ENCODE measurements around the gene FGFR3. TPM values are rescaled to one million over a fixed set of nuclear protein-coding genes. Genes with fewer than 3 reads are reported as not detected.
A peak's percentile ranks its signal among the peaks of the same experiment; 100 is the strongest.

The FGFR3 gene
- total RNA-seq, 2 donors from 2014 or later: 0.12 TPM; not detected in 1

DNA sequence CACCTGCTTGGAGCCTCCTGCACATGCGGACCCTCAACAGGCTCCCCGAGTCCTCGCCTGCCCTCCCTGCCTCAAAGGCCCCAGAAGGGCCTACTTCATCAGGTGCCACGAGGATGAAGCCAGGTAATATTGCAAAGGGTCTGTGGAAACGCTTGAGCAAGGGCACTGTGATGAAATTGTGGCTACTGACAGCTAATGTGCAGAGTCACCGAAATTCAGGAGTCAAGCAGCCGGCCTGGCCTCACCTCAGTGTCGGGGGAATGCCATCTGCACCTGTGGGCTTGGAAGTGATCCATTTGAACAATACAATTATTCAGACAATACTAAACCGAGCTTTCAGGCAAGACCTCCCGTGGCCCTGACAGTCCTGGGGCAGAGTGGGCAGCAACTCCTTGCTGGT is 3.1 kb upstream of the FGFR3 start:
- ATAC-seq: no peak
- H3K9me3 Mint-ChIP-seq: no peaks in the 10 kb centered on the region
- no peaks in the 10 kb centered on the region for H3K36me3 Mint-ChIP-seq
- H3K27ac Mint-ChIP-seq: no peak overlapping the region
- DNase-seq (ENCODE audit: low spot score in 2 of 2): no peak

- Mint-ChIP-seq H3K9me3 (no peaks in the 10 kb centered on the region), H3K36me3 (no peaks in the 10 kb centered on the region), H3K27ac (no peak overlapping the region)
- no peak for ATAC-seq
- DNase-seq (ENCODE audit: low spot score in 2 of 2): no peak
Observed at GRCh38 chr4:1792158-1792831, 798 bp upstream of the FGFR3 start.

DNA sequence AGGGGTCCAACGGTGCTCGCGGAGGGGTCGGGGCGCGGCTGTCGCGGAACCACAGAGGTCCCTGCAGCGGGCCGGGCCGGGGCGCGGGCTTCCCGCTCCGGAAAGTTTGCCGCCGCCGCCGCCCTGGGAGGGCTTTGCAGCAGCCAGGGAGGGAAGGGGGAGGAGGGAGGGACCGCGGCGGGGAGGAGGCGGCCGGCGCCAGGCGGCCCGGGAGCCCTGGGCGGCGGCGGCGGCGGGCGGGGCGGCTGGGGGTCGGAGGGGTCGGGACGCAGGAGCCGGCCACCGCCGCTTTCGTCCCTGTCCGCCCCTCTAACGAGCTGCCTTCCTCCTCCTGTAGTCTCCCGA is 375 bp downstream of the FGFR3 start:
- Mint-ChIP-seq H3K27ac (no peak overlapping the region), H3K36me3 (no peaks in the 10 kb centered on the region), H3K9me3 (no peaks in the 10 kb centered on the region)
- ATAC-seq (peak; percentile 23 to 66), DNase-seq (ENCODE audit: low spot score in 2 of 2) (peak in 1 of 2 donors; percentile 50)

- DNase-seq (ENCODE audit: low spot score in 2 of 2) (no peak), ATAC-seq (no peak)
- no peaks in the 10 kb centered on the region for H3K9me3 Mint-ChIP-seq
- H3K27ac Mint-ChIP-seq: no peak overlapping the region
- H3K36me3 Mint-ChIP-seq: no peaks in the 10 kb centered on the region
Observed at GRCh38 chr4:1793940-1794808, 1.1 kb downstream of the FGFR3 start.

DNA sequence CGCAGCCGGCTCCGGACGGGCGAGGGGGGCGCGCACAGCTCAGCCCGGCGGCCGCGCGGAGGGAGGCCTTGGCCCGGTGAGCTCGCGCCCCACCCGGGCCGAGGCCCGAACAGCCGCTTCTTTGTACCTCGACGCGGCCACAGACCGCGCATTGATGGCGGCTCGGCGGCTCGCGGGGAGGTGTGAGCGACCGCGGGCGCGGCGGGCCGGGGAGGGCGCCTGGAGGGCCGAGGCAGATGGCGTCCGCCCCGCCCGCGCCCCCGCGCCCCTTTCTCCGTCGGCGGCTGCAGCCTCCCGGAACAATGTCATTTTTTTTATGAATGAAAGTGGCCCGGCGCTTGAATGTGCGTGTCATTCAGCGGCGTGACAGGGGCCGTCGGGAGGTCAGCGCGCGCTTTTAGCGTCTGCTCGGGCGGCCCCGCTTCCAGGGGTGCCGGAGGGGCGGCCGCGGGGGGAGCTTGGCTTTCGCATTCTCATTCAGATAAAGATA is 1.8 kb downstream of the FGFR3 start:
- DNase-seq (ENCODE audit: low spot score in 2 of 2) (no peak), ATAC-seq (no peak)
- Mint-ChIP-seq H3K27ac (no peak overlapping the region), H3K36me3 (no peaks in the 10 kb centered on the region), H3K9me3 (no peaks in the 10 kb centered on the region)

DNA sequence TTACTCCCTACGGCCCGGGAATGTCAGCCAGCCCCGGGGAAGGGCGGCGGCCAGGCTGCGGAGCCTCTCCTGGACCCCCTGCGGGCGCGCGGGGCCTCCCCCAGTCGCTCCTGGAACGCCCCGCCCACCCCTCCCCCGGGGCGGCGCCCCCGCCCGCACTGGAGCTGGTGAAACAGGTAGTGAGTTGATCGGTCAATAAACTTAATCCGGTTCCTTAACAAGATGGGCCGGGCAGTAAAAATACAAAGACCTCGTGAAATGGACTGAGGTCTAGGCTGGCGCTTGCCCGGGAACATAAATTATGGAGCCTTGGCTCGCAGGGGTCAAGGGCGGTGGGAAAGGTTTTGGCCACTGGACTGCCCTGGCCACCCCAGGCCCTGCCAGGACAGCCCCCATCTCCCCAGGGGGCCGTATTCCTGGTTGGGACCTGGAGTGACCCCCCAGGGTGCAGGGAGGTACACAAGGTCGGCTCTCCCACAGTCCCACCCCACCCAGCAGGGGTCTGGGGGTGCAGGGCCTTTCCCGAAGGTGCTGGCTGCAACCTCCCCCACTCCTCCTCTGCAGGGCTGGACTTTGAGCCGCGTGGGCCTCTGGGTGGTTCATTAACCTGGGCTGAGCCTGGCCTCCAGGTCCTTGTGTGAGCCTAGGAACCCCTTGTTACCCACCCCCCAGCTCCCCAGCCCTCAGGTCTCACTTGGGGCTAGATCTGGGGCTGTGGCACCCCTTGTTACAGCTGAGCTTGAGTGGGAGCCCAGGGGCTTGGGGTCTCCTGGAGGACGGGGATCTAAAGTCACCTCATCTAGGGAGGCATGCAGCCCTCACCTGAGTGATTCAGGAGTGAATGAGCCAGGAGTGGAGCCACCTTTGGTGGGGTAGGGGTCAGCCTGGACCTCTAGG is 2.5 kb downstream of the FGFR3 start:
- Mint-ChIP-seq H3K9me3 (no peaks in the 10 kb centered on the region), H3K36me3 (no peaks in the 10 kb centered on the region), H3K27ac (no peak overlapping the region)
- DNase-seq (ENCODE audit: low spot score in 2 of 2): no peak
- no peak for ATAC-seq

- H3K9me3 Mint-ChIP-seq: no peaks in the 10 kb centered on the region
- no peak for DNase-seq (ENCODE audit: low spot score in 2 of 2)
- H3K27ac Mint-ChIP-seq: no peak overlapping the region
- ATAC-seq: no peak
- H3K36me3 Mint-ChIP-seq: no peaks in the 10 kb centered on the region
Observed at GRCh38 chr4:1796486-1797204, 3.6 kb downstream of the FGFR3 start.

DNA sequence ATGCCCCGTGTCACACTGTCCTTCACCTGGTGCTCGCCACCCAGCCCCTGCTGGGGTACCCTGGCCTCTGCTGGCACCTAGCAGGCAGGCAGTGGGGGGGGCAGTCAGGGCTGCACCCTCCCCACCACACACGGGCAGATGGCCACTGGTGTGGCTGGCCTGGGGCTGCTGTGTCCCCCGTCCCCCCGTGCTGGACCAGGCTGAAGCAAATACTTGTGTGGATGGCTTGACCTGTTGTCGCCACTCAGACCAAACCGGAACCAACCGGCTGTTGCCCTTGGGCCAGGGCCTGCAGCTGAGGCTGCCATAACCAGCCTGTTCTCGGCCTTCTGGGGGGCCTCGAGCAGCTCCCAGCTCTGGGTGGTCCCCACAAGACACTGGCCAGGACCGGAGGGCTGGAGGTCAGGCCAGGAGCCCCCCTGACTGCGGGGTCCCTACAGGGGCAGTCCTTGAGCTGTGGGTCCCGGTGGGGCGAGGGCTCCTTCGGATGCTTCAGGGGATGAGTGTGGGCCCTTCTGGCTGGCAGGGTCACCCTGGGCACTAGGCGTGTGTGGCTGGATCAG is 4.3 kb downstream of the FGFR3 start:
- Mint-ChIP-seq H3K9me3 (no peaks in the 10 kb centered on the region), H3K27ac (no peak overlapping the region), H3K36me3 (no peaks in the 10 kb centered on the region)
- DNase-seq (ENCODE audit: low spot score in 2 of 2) (no peak), ATAC-seq (no peak)

GRCh38 chr4:1797861-1798579 is 4.9 kb downstream of the FGFR3 start:
- no peak for ATAC-seq
- no peak overlapping the region for H3K27ac Mint-ChIP-seq
- no peaks in the 10 kb centered on the region for H3K36me3 Mint-ChIP-seq
- H3K9me3 Mint-ChIP-seq: no peaks in the 10 kb centered on the region
- DNase-seq (ENCODE audit: low spot score in 2 of 2): no peak

DNA sequence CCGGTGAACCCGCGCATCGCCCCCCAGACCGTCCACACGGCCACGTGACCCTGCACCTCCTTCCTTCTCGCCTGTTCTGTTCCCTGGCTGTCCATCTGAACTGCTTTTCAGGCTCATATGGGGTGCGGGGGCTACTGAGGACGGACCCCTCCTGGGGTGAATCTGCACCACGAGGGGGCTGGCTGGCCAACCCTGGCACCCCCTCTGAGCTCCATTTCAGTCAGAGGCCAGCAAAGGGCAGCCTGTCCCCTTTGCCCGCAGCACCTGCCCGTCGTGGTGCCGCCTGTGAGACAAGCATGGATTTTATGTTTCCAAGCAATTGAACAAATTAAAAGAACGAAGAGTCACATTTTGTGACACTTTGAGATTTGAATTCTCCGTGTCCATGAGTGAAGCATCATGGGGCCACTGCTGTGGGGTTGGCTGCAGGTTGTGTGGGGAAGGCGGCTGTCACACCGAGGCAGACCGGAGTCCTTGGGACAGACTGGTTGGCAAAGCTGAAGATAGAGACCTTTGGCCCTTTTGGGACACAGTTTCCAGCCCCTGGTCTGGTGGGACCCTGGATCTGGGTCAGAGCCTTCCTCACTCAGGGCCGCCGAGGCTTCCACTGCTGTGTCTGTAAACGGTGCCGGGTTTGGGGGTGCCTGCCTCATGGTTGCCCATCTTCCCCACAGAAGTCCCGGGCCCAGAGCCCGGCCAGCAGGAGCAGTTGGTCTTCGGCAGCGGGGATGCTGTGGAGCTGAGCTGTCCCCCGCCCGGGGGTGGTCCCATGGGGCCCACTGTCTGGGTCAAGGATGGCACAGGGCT is 5.7 kb downstream of the FGFR3 start:
- Mint-ChIP-seq H3K36me3 (no peaks in the 10 kb centered on the region), H3K27ac (no peak overlapping the region), H3K9me3 (no peaks in the 10 kb centered on the region)
- no peak for ATAC-seq
- DNase-seq (ENCODE audit: low spot score in 2 of 2): no peak

GRCh38 chr4:1799387-1800375 is 6.6 kb downstream of the FGFR3 start:
- DNase-seq (ENCODE audit: low spot score in 2 of 2) (no peak), ATAC-seq (no peak)
- Mint-ChIP-seq H3K27ac (no peak overlapping the region), H3K9me3 (no peaks in the 10 kb centered on the region), H3K36me3 (no peaks in the 10 kb centered on the region)

DNA sequence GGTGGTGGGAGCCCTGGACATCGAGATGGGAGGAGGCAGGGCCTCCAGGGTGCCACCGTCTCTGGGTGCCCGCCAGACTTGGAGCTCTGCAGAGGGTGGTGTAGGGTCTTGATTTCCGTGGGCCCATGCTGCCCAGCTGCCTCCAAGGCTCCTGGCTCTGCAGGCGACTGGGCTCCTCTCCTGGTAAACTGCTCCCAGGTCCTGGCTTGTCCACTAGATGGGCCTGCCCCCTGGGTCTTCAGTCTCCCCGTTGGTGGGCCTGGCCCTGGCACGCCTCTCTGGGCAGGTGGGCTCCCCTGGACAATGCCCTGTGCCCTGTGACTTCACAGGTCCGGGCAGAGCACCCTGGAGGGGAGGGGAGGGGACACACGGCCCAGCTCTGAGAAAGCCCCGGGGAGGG is 7.7 kb downstream of the FGFR3 start:
- no peak for DNase-seq (ENCODE audit: low spot score in 2 of 2)
- no peak overlapping the region for H3K27ac Mint-ChIP-seq
- H3K9me3 Mint-ChIP-seq: no peaks in the 10 kb centered on the region
- ATAC-seq: no peak
- no peaks in the 10 kb centered on the region for H3K36me3 Mint-ChIP-seq

DNA sequence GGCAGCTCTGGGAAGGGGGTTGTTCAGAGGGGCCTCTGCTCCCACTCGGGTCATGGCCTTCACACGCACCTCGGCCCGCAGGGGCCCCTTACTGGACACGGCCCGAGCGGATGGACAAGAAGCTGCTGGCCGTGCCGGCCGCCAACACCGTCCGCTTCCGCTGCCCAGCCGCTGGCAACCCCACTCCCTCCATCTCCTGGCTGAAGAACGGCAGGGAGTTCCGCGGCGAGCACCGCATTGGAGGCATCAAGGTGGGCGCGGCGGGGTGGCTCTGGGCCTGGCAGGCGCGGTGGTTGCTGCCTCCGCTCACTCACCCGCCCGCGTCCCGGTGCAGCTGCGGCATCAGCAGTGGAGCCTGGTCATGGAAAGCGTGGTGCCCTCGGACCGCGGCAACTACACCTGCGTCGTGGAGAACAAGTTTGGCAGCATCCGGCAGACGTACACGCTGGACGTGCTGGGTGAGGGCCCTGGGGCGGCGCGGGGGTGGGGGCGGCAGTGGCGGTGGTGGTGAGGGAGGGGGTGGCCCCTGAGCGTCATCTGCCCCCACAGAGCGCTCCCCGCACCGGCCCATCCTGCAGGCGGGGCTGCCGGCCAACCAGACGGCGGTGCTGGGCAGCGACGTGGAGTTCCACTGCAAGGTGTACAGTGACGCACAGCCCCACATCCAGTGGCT is 8.3 kb downstream of the FGFR3 start:
- Mint-ChIP-seq H3K36me3 (no peaks in the 10 kb centered on the region), H3K27ac (no peak overlapping the region), H3K9me3 (no peaks in the 10 kb centered on the region)
- no peak for ATAC-seq
- no peak for DNase-seq (ENCODE audit: low spot score in 2 of 2)

Data from activated naive CD4-positive, alpha-beta T cell treated with anti-CD3 and anti-CD28 coated beads, Interleukin-2, amount 50 U/mL, for 72 hours (primary cell).